H7 (cell line): ENCODE data around the gene FAM32A. TPM values are rescaled to one million over a fixed set of nuclear protein-coding genes. Genes with fewer than 3 reads are reported as not detected.
"Not testable (repeated sequence)": the region's sequence is repeated elsewhere in the genome, so short reads cannot be mapped to it uniquely, and the experiment has no call there.

Experiments
- DNase-seq: peaks from one replicate; pipeline ENCODE4 v3.0.0; 2012
- H3K27me3 ChIP-seq: 2 replicates; pipeline ENCODE4 v1.6.0; 2011; ENCODE audit warnings: mild to moderate bottlenecking, low read length; ENCODE audit not compliant: control insufficient read depth, insufficient read depth
- H3K36me3 ChIP-seq: replicated peaks from 2 replicates; pipeline ENCODE4 v1.5.1; 2011; ENCODE audit warnings: low read length; ENCODE audit not compliant: control insufficient read depth, insufficient read depth
- H3K4me3 ChIP-seq: 2 replicates; pipeline ENCODE4 v1.5.1; 2011; ENCODE audit warnings: low read depth, mild to moderate bottlenecking, control low read depth, low read length, moderate library complexity; ENCODE audit not compliant: insufficient read depth
- total RNA-seq: library from RNA; depleted of rRNA; stranded (reverse); fragments of >200 nt; shearing (Covaris generic); gene quantifications from 2 replicates; pipeline ENCODE4 v1.2.3, GENCODE V29; 2014

Gene FAM32A
- total RNA-seq, 1 experiment from 2014 or later: 96.9 TPM

DNA sequence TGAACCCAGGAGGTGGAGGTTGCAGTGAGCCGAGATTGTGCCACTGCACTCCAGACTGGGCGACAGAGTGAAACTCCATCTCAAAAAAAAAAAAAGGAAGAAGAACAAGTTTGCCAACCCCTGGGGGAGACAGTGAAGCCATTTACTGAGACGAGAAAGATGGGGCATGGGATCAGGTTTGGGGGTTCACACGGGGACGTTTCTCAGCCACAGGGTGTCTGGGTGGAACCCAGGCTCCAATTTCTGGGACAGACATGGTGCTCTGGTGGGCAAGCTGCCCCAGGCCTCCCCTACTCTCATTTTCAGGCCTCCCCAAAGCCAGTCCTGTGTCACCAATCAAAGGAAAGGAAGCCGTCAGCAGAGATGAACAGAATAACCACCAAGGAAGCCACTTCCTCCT, 28.3 kb upstream of the FAM32A start:
- no peak overlapping the region for H3K4me3 ChIP-seq

DNA sequence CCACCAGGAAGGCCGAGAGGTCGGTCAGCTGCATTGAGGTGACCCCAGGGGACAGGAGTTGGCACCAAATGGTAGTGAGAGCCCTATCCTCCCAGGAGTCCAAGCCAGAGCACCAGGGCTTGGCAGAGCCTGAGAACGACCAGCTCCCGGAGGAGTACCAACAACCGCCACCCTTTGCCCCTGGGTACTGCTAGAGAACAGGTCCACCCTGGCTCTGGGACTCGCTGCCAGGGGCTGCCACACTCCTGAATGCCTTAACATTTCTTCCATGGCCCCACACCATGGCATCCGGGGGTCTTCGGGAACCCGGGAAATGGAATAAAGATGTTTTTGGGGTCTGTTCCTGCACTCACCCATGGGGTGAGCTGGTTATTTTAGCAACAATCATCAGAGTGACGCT, 27.6 kb upstream of the FAM32A start:
- no peaks in the 10 kb centered on the region for H3K27me3 ChIP-seq
- no peaks in the 10 kb centered on the region for H3K36me3 ChIP-seq
- DNase-seq: no peak

More for the DNA sequence above, 28.3 kb upstream of the FAM32A start:
- DNase-seq: no peak
- no peaks in the 10 kb centered on the region for H3K27me3 ChIP-seq
- no peaks in the 10 kb centered on the region for H3K36me3 ChIP-seq

DNA sequence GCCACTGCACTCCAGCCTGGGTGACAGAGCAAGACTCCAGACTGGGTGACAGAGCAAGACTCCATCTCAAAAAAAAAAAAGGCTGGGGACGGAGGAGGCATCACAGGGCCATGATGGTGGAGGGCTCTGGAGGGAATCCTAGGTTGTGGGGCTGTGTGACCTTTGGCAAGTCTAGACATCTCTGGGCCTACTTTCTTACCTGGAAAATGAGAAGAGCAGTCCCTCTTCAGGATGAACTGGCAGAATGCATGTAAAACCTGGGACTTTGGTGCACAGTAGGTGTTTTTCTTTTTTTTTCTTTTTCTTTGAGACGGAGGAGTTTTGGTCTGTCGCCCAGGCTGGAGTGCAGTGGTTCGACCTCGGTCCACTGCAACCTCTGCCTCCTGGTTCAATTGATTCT, 25.6 kb upstream of the FAM32A start:
- no peaks in the 10 kb centered on the region for H3K36me3 ChIP-seq
- no peaks in the 10 kb centered on the region for H3K27me3 ChIP-seq
- H3K4me3 ChIP-seq: no peak overlapping the region
- DNase-seq: no peak

More for the DNA sequence above, 27.6 kb upstream of the FAM32A start:
- H3K4me3 ChIP-seq: no peak overlapping the region

- H3K27me3 ChIP-seq: no peaks in the 10 kb centered on the region
- H3K36me3 ChIP-seq: no peaks in the 10 kb centered on the region
- DNase-seq: no peak
Observed at GRCh38 chr19:16160445-16160942, 24.7 kb upstream of the FAM32A start.

GRCh38 chr19:16160943-16161560, 24.2 kb upstream of the FAM32A start:
- H3K36me3 ChIP-seq: no peaks in the 10 kb centered on the region
- no peaks in the 10 kb centered on the region for H3K27me3 ChIP-seq
- H3K4me3 ChIP-seq: no peak overlapping the region
- DNase-seq: no peak

More at GRCh38 chr19:16160445-16160942, 24.7 kb upstream of the FAM32A start:
- no peak overlapping the region for H3K4me3 ChIP-seq

DNA sequence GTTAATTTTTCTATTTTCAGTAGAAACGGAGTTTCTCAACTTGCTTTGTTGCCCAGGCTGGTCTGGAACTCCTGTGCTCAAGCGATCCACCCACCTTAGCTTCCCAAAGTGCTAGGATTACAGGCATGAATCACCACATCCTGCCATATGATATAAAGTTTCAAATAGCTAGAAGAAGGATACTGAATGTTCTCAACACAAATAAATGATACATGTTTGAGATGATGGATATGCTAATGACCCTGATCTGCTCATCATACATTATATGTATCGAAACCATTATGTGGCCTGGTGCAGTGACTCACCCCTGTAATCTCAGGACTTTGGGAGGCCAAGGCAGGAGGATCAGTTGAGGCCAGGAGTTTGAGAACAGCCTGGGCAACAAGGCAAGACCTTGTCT, 23.4 kb upstream of the FAM32A start:
- DNase-seq: no peak
- H3K36me3 ChIP-seq: no peaks in the 10 kb centered on the region
- no peak overlapping the region for H3K4me3 ChIP-seq
- no peaks in the 10 kb centered on the region for H3K27me3 ChIP-seq

DNA sequence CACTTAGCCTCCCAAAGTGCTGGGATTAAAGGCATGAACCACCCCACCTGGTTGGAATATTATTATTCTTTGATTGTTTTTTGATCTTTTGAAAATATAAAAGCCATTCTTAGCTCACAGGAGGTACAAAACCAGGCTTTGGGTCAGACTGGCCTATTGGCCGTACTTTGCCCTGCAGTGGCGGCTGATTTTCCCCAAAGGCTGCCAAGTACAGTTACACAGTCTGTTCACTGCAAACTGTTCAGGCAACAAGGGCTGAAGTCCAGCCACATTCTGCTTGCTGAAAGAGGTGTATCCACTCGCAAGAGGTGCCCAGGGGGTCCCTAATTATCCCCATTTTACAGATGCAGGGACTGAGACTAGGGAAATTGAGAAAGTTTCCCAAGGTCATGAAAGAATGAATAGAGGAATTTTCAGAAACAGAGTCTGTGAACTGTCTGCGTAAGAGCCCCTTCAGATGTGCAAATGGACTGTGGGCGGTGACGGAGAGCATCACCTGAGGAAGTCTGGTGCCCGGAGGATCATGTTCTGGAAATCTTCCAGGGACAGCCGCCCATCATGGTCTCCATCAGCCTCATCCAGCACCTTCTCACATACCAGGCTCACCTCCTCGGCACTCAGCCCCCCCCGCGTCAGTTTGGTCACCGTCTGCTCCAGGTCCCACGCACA, 20.9 kb upstream of the FAM32A start:
- Histone ChIP-seq H3K36me3 (no peaks in the 10 kb centered on the region), H3K27me3 (no peaks in the 10 kb centered on the region), H3K4me3 (no peak overlapping the region)
- DNase-seq: no peak

GRCh38 chr19:16166417-16166816, 18.8 kb upstream of the FAM32A start:
- DNase-seq: no peak
- Histone ChIP-seq H3K4me3 (no peak overlapping the region), H3K27me3 (no peaks in the 10 kb centered on the region), H3K36me3 (no peaks in the 10 kb centered on the region)

DNA sequence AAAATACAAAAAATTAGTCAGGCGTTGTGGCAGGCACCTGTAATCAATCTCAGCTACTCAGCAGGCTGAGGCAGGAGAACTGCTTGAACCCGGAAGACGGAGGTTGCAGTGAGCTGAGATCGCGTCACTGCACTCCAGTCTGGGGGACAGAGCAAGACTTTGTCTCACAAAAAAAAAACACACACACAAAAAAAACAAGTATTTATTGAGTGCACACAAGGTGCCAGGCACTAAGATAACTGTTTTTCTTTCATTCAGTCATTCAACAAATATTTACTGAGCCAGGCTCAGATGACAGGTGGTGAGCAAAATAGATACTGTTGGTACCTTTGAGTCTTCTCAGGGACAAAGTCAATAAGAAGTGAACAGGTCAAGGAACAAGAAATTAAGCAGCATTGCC, 18.2 kb upstream of the FAM32A start:
- Histone ChIP-seq H3K27me3 (no peaks in the 10 kb centered on the region), H3K36me3 (no peaks in the 10 kb centered on the region), H3K4me3 (no peak overlapping the region)
- no peak for DNase-seq

- Histone ChIP-seq H3K4me3 (no peak overlapping the region), H3K36me3 (no peaks in the 10 kb centered on the region), H3K27me3 (no peaks in the 10 kb centered on the region)
- no peak for DNase-seq
Observed at GRCh38 chr19:16168465-16169081, 16.6 kb upstream of the FAM32A start.

DNA sequence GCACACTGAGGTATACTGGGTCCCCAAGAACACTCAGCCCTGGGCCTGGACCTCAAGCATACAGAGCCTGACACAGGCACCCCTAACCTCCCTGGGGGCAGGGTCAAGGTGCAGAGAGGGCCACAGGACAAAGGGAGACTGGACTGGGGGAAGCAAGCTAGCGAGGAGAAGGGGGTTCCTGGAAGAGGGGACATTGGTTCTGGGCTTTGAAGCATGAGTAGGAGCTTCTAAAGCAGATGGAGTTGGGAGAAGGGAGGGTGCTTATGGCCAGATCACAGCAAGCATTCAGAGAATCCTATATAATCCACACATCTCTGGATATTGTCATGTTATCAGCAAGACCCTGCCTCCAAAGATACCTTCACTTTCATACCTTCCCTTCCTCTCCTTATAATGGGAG, 15.1 kb upstream of the FAM32A start:
- no peaks in the 10 kb centered on the region for H3K36me3 ChIP-seq
- no peak overlapping the region for H3K4me3 ChIP-seq
- no peak for DNase-seq
- H3K27me3 ChIP-seq: no peaks in the 10 kb centered on the region

DNA sequence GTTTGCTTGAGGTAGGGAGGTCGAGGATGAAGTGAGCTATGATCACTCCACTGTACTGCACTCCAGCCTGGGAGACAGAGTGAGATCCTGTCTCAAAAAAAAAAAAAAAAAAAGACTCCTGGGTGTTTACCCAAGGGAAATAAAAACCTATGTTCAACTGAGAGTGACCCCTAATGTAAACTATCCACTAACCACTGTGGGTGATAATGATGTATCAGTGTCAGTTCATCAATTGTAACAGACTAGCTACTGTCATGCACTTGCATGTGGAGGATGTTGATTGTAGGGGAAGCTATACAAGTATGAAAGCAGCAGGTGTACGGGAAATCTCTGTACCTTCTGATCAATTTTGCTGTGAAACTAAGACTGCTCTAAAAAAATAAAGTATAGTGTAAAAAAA, 9.3 kb upstream of the FAM32A start:
- no peak overlapping the region for H3K4me3 ChIP-seq
- no peaks in the 10 kb centered on the region for H3K36me3 ChIP-seq
- DNase-seq: no peak

GRCh38 chr19:16178866-16179265, 6.3 kb upstream of the FAM32A start:
- H3K27me3 ChIP-seq, H3K4me3 ChIP-seq, DNase-seq: not testable (repeated sequence)

More for the DNA sequence above, 9.3 kb upstream of the FAM32A start:
- no peaks in the 10 kb centered on the region for H3K27me3 ChIP-seq

GRCh38 chr19:16180611-16181010, 4.6 kb upstream of the FAM32A start:
- no peaks in the 10 kb centered on the region for H3K36me3 ChIP-seq
- no peaks in the 10 kb centered on the region for H3K27me3 ChIP-seq
- DNase-seq: no peak
- H3K4me3 ChIP-seq: no peak overlapping the region

More at GRCh38 chr19:16178866-16179265, 6.3 kb upstream of the FAM32A start:
- not testable (repeated sequence) for H3K36me3 ChIP-seq

DNA sequence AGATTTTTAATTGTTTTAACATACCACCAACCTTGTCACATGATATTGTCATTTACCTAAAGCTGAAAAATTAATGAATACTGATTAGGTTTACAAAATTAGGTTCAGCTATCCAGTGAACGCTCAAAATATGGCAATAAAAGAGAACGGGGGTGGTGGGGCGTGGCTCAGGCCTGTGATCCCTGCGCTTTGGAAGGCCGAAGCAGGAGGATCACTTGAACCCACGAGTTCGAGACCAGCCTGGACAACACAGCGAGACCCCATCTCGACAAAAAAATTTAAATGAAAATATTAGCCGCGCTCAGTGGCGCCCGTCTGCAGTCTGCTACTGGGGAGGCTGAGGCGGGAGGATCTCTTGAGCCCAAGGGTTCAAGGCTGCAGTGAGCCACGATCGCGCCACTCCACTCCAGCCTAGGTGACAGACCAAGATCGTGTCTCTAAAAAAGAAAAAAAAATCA, 516 bp upstream of the FAM32A start:
- DNase-seq: no peak
- H3K36me3 ChIP-seq: peaks cover 8% of the 10 kb centered on the region
- no peaks in the 10 kb centered on the region for H3K27me3 ChIP-seq
- H3K4me3 ChIP-seq: peak overlapping the region; percentile 23; the same call in 1 of the 2 replicates
